Smooth muscle cell (in vitro differentiated cells): ENCODE measurements around the gene HTR3C. TPM values are rescaled to one million over a fixed set of nuclear protein-coding genes. Genes with fewer than 3 reads are reported as not detected.

Experiments used
- DNase-seq: peaks from one replicate; lab custom pipeline; 2025; ENCODE audit not compliant: unreplicated experiment; lab: John Stamatoyannopoulos, UW
- H2AFZ ChIP-seq: fragments of 200-600 bp; sonication (generic); 2 replicates; pipeline ENCODE4 v1.6.0; 2016; ENCODE audit warnings: antibody characterized with exemption, low read depth, mild to moderate bottlenecking
- H3F3A ChIP-seq: fragments of 200-600 bp; sonication (generic); 2 replicates; pipeline ENCODE4 v1.6.0; 2017; ENCODE audit warnings: antibody characterized with exemption, low read depth
- H3K27ac ChIP-seq: fragments of 200-600 bp; sonication (generic); 2 replicates; pipeline ENCODE4 v1.5.1; 2016; ENCODE audit warnings: low read depth, mild to moderate bottlenecking
- H3K27me3 ChIP-seq: fragments of 200-600 bp; sonication (generic); 2 replicates; pipeline ENCODE4 v1.6.1; 2016; ENCODE audit warnings: low read depth, mild to moderate bottlenecking
- H3K36me3 ChIP-seq: fragments of 200-600 bp; sonication (generic); 2 replicates; pipeline ENCODE4 v1.5.1; 2016; ENCODE audit warnings: low read depth
- H3K4me1 ChIP-seq: fragments of 200-600 bp; sonication (generic); 2 replicates; pipeline ENCODE4 v1.5.1; 2016; ENCODE audit warnings: low read depth
- H3K4me2 ChIP-seq: fragments of 200-600 bp; sonication (generic); 2 replicates; pipeline ENCODE4 v1.6.0; 2016; ENCODE audit warnings: mild to moderate bottlenecking
- H3K4me3 ChIP-seq: fragments of 200-600 bp; sonication (generic); 2 replicates; pipeline ENCODE4 v1.5.1; 2016; ENCODE audit warnings: mild to moderate bottlenecking
- H3K79me2 ChIP-seq: fragments of 200-600 bp; sonication (generic); 2 replicates; pipeline ENCODE4 v1.6.0; 2016; ENCODE audit warnings: low read depth, mild to moderate bottlenecking
- H3K9ac ChIP-seq: fragments of 200-600 bp; sonication (generic); 2 replicates; pipeline ENCODE4 v1.6.0; 2016; ENCODE audit warnings: low read depth
- H3K9me3 ChIP-seq: fragments of 200-600 bp; sonication (generic); replicated peaks from 2 replicates; pipeline ENCODE4 v1.5.1; 2016; ENCODE audit warnings: low read depth
- H4K20me1 ChIP-seq: fragments of 200-600 bp; sonication (generic); 2 replicates; pipeline ENCODE4 v1.6.0; 2016; ENCODE audit warnings: low read depth
- WGBS: methylation state at CpG from one replicate; pipeline ENCODE4 v1.1.7; 2016; ENCODE audit warnings: low lambda C conversion rate; 5-methylcytosine and 5-hydroxymethylcytosine counted together
- polyA plus RNA-seq: library from polyadenylated mRNA; unstranded; fragments of >200 nt; fragmentation: Nextera tagmentation; extraction: Ambion mirVana; gene quantifications from 2 replicates; pipeline ENCODE4 v1.2.1, GENCODE V29; 2016
- total RNA-seq: library from RNA; depleted of rRNA; stranded (reverse); fragments of >200 nt; gene quantifications from 2 replicates; pipeline ENCODE4 v1.2.3, GENCODE V29; 2014
- TF ChIP-seq, protein P1 (sequence below): fragments of 200-600 bp; sonication (generic); IDR thresholded peaks from 2 replicates; pipeline ENCODE4 v1.5.1; 2017; ENCODE audit warnings: borderline replicate concordance, mild to moderate bottlenecking, antibody characterized with exemption; ENCODE audit not compliant: insufficient read depth, poor library complexity, severe bottlenecking

The HTR3C gene
- total and polyA plus RNA-seq, 2 experiments from 2014 or later: not detected

DNA sequence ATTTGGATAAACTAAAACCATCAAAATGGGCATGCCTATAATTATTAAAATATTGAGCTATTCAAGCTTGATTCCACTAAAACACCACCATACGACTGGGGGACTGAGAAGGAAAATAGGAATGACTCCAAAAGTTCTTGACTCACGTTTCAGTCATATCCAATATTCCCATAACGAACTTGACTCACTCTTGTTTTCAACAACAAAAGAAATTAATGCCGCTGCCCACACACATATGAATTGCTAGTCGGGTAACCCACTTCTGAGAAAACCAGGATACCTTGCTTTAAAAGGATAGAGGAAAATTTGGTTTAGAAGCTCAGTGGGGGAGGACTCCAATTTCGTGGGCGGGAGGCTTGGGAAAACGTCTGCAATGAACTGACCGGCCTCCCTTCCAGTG lies 5.2 kb downstream of the HTR3C start:
- H3K4me2 ChIP-seq: no peak overlapping the region
- H3K4me1 ChIP-seq: no peaks in the 10 kb centered on the region
- DNase-seq: no peak
- H3K79me2 ChIP-seq: no peaks in the 10 kb centered on the region
- H4K20me1 ChIP-seq: no peaks in the 10 kb centered on the region
- H3K9ac ChIP-seq: no peak overlapping the region
- no peak overlapping the region for H3K4me3 ChIP-seq
- no peak overlapping the region for H2AFZ ChIP-seq
- WGBS: 64% methylated on average over 9 of the region's 9 CpGs
- TF ChIP-seq, protein P1, sequence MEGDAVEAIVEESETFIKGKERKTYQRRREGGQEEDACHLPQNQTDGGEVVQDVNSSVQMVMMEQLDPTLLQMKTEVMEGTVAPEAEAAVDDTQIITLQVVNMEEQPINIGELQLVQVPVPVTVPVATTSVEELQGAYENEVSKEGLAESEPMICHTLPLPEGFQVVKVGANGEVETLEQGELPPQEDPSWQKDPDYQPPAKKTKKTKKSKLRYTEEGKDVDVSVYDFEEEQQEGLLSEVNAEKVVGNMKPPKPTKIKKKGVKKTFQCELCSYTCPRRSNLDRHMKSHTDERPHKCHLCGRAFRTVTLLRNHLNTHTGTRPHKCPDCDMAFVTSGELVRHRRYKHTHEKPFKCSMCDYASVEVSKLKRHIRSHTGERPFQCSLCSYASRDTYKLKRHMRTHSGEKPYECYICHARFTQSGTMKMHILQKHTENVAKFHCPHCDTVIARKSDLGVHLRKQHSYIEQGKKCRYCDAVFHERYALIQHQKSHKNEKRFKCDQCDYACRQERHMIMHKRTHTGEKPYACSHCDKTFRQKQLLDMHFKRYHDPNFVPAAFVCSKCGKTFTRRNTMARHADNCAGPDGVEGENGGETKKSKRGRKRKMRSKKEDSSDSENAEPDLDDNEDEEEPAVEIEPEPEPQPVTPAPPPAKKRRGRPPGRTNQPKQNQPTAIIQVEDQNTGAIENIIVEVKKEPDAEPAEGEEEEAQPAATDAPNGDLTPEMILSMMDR: no peak
- no peaks in the 10 kb centered on the region for H3K27me3 ChIP-seq
- no peaks in the 10 kb centered on the region for H3K9me3 ChIP-seq
- H3K36me3 ChIP-seq: no peaks in the 10 kb centered on the region
- no peaks in the 10 kb centered on the region for H3F3A ChIP-seq
- no peak overlapping the region for H3K27ac ChIP-seq

DNA sequence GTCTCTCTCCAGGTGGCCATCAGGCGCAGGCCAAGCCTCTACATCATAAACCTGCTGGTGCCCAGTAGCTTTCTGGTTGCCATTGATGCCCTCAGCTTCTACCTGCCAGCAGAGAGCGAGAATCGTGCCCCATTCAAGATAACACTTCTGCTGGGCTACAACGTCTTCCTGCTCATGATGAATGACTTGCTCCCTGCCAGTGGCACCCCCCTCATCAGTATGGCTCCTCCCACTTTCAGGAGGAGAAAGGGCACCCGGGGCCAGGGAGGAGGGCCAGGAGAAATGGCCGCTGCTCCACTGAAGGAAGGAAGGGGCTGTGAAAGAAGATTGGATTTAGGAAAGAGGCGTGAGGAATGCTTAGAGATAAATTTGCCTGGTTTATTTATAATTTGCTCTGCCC lies 6.6 kb downstream of the HTR3C start:
- H3F3A ChIP-seq: no peaks in the 10 kb centered on the region
- no peaks in the 10 kb centered on the region for H3K9me3 ChIP-seq
- 85% methylated on average over 7 of the region's 7 CpGs for WGBS
- no peak for DNase-seq
- H3K4me2 ChIP-seq: no peak overlapping the region
- H4K20me1 ChIP-seq: no peaks in the 10 kb centered on the region
- H2AFZ ChIP-seq: no peak overlapping the region
- no peak overlapping the region for H3K4me3 ChIP-seq
- no peaks in the 10 kb centered on the region for H3K36me3 ChIP-seq
- TF ChIP-seq, protein P1: no peak
- no peaks in the 10 kb centered on the region for H3K27me3 ChIP-seq
- H3K9ac ChIP-seq: no peak overlapping the region
- H3K27ac ChIP-seq: no peak overlapping the region
- H3K4me1 ChIP-seq: no peaks in the 10 kb centered on the region
- no peaks in the 10 kb centered on the region for H3K79me2 ChIP-seq

DNA sequence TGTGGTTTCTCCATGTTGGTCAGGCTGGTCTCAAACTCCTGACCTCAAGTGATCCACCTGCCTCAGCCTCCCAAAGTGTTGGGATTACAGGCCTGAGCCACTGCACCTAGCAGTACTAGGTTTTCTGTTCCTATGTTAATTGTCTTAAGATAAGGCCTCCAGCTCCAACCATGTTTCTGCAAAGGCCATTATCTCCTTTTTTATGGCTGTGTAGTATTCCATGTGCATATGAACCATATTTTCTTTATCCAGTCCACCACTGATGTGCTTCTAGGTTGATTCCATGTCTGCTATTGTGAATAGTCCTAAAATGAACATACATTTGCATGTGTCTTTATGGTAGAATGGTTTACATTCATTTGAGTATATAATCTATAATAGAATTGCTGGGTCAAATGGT lies 9.8 kb downstream of the HTR3C start:
- H3K79me2 ChIP-seq: no peaks in the 10 kb centered on the region
- H3K36me3 ChIP-seq: no peaks in the 10 kb centered on the region
- no peak overlapping the region for H2AFZ ChIP-seq
- TF ChIP-seq, protein P1: no peak
- no peak overlapping the region for H3K27ac ChIP-seq
- no peak for DNase-seq
- no peaks in the 10 kb centered on the region for H3K9me3 ChIP-seq
- no peaks in the 10 kb centered on the region for H3K27me3 ChIP-seq
- no peak overlapping the region for H3K4me3 ChIP-seq
- H3K9ac ChIP-seq: no peak overlapping the region
- H4K20me1 ChIP-seq: no peaks in the 10 kb centered on the region
- H3K4me1 ChIP-seq: no peaks in the 10 kb centered on the region
- H3F3A ChIP-seq: no peaks in the 10 kb centered on the region
- no peak overlapping the region for H3K4me2 ChIP-seq

DNA sequence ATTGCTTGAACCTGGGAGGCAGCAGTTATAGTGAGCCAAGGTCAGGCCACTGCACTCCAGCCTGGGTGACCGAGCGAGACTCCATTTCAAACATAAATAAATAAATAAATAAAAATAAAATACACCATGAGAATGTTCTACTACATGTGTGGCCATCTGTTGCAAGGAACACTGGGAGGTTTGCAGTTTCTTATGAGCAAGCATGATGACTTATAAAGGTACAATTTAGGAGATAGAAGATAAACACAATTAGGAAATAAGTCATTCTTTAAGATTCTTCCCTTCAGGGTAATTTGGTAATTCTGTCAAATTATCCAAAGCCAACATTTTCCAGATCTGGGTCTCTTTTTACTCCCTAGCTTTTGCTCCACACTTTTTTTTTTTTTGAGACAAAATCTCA lies 13.4 kb downstream of the HTR3C start:
- DNase-seq: no peak
- Histone ChIP-seq H2AFZ (no peak overlapping the region), H3F3A (no peaks in the 10 kb centered on the region), H3K4me3 (no peak overlapping the region), H3K9me3 (no peaks in the 10 kb centered on the region), H3K9ac (no peak overlapping the region), H3K27me3 (no peaks in the 10 kb centered on the region), H3K4me2 (no peak overlapping the region), H3K27ac (no peak overlapping the region), H3K36me3 (no peaks in the 10 kb centered on the region), H4K20me1 (no peaks in the 10 kb centered on the region), H3K79me2 (no peaks in the 10 kb centered on the region), H3K4me1 (no peaks in the 10 kb centered on the region)
- TF ChIP-seq, protein P1: no peak
- WGBS: 92% methylated on average over 2 of the region's 2 CpGs
